ENCODE results near the gene SLC39A13.

SLC39A13 gene

DNA sequence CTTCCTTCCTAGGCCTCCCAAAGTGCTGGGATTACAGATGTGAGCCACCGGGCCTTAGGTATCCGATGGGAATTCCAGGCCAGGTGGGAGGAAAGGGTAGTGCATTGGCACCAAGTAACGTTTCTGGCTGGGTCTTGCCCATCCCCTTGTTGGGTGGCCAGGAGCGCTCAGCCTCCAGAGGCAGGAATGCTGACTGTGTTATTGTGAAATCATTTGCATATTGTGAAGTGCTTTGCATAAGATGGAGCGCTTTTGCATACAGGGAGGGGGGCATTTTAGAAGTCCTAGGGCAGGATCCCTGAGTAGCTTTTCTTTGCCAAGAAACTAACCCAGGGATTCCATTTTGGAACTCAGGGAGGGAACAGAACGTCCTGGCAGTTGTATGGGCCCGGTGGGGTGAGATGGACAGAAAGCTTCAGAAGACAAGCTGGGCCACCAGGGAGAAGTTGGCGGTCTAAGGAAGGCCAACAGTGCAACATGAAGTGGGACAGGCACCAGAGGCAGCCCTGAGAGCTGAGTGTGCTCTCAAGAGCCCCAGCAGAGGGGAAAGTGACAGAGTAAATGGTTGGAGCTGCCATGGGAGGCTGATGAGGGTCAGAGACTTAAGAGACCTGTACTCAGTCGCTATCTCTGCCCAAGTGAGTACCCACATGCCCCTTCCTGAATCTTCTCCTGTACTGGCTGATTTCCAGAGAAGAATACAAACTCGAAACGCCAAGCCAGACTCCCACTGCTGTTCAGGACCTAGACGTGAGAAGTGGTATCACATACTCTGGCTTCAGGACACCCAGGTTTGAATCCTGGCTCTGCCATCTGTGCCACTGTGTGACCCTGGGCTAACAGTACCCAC, 1.3 kb upstream of the SLC39A13 start:
- DNase-seq, result no peak

DNA sequence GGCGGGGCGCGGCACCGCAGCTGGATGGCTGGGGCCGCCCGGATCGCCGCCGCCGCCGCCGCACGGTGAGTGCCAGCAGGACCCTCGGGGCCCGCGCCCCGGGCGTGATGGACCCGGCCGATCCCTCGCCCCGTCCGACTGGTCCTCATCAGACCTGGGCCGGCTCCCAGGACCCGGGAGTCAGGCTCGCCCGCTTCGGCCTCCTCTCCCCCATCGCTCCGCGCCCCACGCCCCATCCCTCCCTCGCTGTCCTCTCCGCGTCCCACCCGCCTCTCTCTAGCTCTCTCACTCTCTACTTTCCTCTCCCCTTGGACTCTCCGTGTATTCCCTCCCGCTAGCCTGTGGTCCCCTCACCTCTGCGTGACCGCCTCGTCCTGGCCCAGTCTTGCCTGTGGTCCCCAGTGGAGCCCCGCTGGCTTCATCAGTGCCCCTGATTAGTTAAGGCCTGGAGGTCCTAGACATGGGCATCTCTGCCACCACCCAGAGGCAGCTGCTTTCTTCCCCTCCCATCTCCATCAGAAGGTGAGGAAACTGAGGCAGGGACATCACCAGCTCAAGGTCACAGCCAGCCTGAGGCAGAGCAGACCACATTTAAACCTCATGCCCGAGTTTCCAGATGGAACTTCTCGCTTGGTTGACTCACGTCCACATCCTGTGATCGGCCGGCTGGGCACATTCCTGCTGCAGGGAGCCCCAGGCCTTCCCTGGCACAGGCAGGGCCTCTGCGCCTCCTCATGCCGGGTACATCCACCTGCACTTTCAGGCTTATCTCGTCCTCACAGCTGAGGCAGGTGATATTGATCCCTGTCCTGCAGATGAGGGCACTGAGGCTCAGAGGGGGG, 429 bp downstream of the SLC39A13 start:
- peak; percentile 67 for DNase-seq

DNA sequence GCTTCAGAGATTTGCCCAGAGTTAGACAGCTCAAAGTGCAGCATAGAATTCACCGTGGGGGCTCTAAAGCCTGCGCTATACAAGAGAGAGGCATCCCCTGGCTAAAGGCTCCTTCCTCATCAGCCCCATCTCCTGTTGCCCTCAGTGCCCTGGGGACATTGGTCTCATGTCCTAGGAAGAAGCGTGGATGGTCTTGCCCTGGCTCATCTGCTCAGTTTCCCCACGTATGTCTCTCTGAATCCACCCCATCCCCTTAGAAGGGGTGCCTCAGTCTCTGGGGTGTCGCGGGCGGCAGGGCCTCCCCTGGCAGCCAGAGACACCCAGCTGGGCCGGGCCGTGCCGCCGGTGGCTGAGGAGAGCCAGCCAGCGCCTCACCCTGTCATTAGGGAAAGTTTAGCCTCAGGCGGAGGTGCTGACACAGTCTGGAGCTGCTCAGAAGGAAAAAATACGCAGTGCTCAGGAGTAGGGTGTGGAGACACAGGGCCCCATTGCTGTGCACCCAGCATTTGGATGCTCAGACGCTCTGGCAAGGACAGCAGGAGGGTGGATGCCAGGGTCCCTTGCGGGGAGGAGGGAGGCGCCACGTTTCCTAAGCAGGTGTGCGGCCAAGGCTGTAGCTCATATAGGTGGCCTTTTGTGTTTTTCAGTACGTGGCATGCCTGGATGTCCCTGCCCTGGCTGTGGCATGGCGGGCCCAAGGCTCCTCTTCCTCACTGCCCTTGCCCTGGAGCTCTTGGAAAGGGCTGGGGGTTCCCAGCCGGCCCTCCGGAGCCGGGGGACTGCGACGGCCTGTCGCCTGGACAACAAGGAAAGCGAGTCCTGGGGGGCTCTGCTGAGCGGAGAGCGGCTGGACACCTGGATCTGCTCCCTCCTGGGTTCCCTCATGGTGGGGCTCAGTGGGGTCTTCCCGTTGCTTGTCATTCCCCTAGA, 1.3 kb downstream of the SLC39A13 start:
- no peak for DNase-seq

- no peak for DNase-seq
Observed at GRCh38 chr11:47410370-47411264, 2.2 kb downstream of the SLC39A13 start.

GRCh38 chr11:47411884-47412746, 3.7 kb downstream of the SLC39A13 start:
- peak; percentile 86 for DNase-seq

DNA sequence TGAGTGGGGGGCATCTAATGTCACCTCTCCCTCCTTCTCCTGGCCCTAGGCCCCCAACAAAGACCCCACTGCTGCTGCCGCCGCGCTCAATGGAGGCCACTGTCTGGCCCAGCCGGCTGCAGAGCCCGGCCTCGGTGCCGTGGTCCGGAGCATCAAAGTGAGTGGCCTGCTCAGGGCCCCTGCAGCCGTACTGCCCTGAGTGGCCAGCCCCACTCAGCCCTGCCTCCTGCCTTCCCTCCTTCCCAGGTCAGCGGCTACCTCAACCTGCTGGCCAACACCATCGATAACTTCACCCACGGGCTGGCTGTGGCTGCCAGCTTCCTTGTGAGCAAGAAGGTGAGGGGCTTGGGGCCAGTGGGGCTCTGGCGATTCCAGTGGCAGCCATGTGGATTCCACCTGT, 5.0 kb downstream of the SLC39A13 start:
- no peak for DNase-seq

DNA sequence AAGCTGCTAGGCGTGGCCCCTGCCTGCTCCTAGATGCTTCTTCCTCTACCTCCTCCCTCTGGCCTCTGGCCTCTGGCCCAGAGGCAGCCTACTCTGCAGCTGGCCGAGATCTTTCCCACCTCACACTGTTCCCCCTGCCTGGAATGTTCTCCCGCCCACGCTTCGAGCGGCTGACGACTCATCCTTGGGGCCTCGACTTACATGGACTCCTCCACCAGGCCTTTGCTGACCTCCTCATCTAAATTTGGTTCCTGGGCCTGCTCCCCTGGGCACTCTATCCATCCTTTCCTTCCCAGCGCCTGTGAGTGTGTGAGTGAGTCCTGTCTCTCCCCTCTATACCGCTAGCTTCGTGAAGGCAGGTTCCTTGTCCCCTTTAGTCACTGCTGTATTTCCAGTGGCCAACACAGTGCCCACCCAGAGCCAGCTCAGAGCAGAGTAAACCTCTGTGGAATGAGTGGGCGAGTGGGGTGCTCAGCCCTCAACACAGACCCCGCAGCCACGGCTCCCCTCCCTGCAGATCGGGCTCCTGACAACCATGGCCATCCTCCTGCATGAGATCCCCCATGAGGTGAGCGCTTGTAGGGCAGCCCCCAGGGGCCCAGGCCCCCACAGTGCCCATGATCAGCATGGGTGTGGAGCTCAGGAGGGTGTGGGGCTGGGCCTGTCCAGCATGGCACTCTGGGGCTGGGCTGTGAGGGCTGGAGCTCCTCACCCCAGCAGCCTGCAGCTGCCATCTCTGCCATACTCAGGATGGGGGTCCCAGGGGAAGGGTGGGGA, 5.7 kb downstream of the SLC39A13 start:
- no peak for DNase-seq

- no peak for DNase-seq
Observed at GRCh38 chr11:47414685-47415070, 6.3 kb downstream of the SLC39A13 start.

GRCh38 chr11:47415091-47415854, 6.9 kb downstream of the SLC39A13 start:
- no peak for DNase-seq

DNA sequence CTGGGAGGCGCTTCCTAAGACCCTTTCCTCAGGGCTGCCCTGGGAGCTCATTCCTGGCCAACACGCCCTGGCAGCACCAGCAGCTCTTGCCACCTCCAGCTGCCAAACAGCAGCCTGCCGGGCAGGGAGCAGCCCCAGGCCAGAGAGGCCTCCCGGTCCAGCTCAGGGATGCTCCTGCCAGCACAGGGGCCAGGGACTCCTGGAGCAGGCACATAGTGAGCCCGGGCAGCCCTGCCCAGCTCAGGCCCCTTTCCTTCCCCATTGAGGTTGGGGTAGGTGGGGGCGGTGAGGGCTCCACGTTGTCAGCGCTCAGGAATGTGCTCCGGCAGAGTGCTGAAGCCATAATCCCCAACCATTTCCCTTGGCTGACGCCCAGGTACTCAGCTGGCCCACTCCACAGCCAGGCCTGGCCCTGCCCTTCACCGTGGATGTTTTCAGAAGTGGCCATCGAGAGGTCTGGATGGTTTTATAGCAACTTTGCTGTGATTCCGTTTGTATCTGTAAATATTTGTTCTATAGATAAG, 7.6 kb downstream of the SLC39A13 start:
- no peak for DNase-seq

GRCh38 chr11:47417712-47418111, 9.3 kb downstream of the SLC39A13 start:
- DNase-seq, result no peak

DNA sequence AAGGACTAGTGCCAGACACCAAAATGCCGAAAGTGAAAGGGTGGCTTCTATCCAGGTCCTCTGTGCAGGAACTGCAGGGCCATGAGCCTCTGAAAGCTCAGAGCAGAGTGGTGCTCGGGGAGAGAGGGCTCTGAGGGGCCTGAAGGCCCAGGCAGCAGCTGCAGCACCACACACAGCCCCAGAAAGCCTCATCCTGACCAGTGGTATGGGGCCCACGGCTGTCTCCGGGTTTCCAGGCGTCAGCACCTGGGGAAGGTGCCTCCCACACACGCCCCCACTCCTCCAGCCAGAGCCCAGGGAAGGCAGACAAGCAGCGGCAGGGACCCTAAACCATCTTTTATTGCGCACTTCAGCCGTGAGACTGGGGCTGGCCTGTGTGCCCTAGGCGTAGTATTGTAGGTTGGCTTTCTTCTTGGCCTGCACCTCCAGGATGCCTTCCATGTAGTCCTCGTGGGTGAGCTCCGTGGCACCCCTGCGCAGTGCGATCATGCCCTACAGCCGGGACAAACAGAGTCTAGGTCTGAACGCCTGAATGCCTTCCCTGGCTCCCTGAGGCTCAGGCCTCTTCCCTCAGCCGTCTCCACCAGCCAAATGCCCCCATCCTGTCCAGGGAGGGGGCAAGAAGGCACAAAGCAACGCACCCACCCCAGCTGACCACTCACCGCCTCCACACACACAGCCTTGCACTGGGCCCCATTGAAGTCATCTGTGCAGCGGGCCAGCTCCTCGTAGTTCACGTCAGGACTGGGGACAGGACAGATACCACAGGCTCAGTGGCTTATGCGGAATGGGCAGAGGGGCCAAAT, 10.3 kb downstream of the SLC39A13 start:
- DNase-seq, result no peak

DNA sequence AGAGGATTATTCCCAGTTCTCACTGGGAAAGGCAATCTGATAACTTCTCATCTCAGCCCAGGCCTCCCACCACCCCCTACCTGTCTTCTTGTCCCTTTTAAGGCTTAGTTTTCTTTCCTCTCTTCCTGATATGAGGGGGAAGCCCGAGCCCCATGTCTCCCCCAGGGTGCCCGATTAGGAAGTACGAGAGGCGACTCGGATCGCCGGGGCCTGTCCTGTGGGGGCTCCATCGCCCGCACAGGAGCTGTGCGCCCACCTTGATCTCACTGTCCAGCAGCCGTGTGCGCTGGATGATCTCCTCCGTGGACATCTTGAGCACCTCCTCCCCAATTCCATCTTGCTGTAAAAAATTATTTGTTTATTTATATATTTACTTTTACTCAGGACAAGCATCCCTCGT, 17.2 kb downstream of the SLC39A13 start:
- no peak for DNase-seq

DNA sequence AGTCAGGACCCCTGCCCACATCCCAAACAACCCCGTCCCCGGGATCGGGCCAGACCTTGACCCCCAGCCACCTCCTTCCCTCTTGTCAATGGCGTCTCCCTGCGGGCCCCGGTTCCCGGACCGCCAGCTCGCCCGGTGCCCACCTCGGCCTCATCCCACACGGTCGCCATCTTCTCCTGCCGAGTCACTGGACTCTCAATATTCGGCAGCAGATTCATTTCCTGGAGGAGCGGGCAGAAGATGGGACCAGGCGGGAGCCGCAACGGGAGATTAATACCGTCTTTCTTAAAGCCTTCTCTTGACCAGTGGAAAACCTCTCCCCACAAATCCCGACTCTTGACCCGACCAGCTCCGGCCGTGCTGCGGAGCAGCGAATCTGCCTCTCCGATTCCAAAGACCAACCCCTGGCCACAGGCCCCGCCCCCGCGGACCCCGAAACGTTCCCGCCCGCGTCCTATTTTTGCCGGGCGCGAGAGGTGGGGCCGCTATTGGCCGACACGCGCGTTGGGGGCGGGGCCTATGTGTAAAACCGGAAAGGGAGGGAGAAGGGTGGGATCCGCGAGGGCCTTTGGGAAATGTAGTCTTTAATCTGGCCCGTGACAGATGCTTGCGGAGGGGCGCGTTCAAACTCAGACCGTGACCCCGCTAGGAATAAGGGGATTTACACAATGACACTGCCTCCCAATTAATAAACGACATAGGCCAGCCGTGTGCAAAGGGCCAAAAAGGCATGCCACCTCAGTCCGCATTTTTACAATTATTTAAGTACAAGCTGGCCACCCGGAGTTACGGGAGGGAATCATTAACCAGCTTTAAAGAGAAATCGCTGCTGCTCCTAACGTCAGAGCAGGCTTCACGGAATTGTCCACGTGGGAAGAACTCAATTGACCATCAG, 17.9 kb downstream of the SLC39A13 start, which contains the start of gene PSMC3:
Gene PSMC3, minus strand, starts transcription at position 378 of the 895 bp plus-strand sequence. Its CDS starts 160 bp downstream, at position 218.
- peak; percentile 99 for DNase-seq

- DNase-seq, result no peak
Observed at GRCh38 chr11:47430524-47430923, 22.1 kb downstream of the SLC39A13 start.

GRCh38 chr11:47431356-47432083, 23.1 kb downstream of the SLC39A13 start:
- no peak for DNase-seq

Measured in activated effector memory CD4-positive, alpha-beta T cell treated with anti-CD3 and anti-CD28 coated beads, Interleukin-2, amount 50 U/mL, for 16 hours (primary cell).